A549 (cell line): ENCODE measurements around the gene P2RX4. TPM values are rescaled to one million over a fixed set of nuclear protein-coding genes. Genes with fewer than 3 reads are reported as not detected.

ENCODE experiments used
- ATAC-seq, 2 experiments: fragments of 200-7000 bp in 1 of 2; fragments of >200 bp in 1 of 2; cut with Nextera tagmentation in 1 of 2; cut with Tn5 transposase in 1 of 2; 3 replicates each; pipeline versions ENCODE4 v1.8.0 to v1.9.1; 2018 to 2020; ENCODE audit warnings: mild to moderate bottlenecking in 1 of 2, moderate library complexity in 1 of 2
- CTCF ChIA-PET: fragments of 300-600 bp; sonication (Branson Sonifier 250); formaldehyde crosslinking; extraction: SDS; loops from one replicate; lab custom pipeline; 2021; ENCODE audit warnings: antibody characterized with exemption, inconsistent platforms; lab: Yijun Ruan, JAX
- POLR2A ChIA-PET: fragments of 350-600 bp; formaldehyde crosslinking; extraction: SDS; loops from one replicate; lab custom pipeline; 2021; ENCODE audit warnings: antibody characterized with exemption, inconsistent platforms; lab: Yijun Ruan, JAX
- DNase-seq, 2 experiments: peaks; one replicate each; pipeline versions ENCODE4 v3.0.0 to v3.0.0-alpha.2; 2011 to 2016; ENCODE audit warnings: low read depth in 1 of 2, low spot score in 1 of 2
- FAIRE-seq: peaks from 2 replicates; lab custom pipeline; 2011; peaks lifted over from hg19 to GRCh38; lab: Jason Lieb, UNC
- H3K27ac ChIP-seq, 2 experiments: fragments of >200 bp; sonication (Bioruptor Twin); formaldehyde crosslinking; 3 replicates each; pipeline ENCODE4 v1.5.1; 2016 to 2017
- H3K4me1 ChIP-seq: fragments of >200 bp; sonication (Bioruptor Twin); formaldehyde crosslinking; 3 replicates; pipeline ENCODE4 v1.6.1; 2016
- H3K4me2 ChIP-seq: fragments of >200 bp; sonication (Bioruptor Twin); formaldehyde crosslinking; 3 replicates; pipeline ENCODE4 v1.6.1; 2016
- H3K4me3 ChIP-seq: fragments of >200 bp; sonication (Bioruptor Twin); formaldehyde crosslinking; 3 replicates; pipeline ENCODE4 v1.5.1; 2016
- H3K9me3 ChIP-seq: fragments of >200 bp; sonication (Bioruptor Twin); formaldehyde crosslinking; 3 replicates; pipeline ENCODE4 v1.6.1; 2016
- CBX2 ChIP-seq: fragments of 200-600 bp; sonication (generic); IDR thresholded peaks from 2 replicates; pipeline ENCODE4 v1.6.1; 2016; ENCODE audit warnings: low read depth, mild to moderate bottlenecking, borderline replicate concordance
- CBX8 ChIP-seq: fragments of 200-600 bp; sonication (generic); IDR thresholded peaks from 2 replicates; pipeline ENCODE4 v1.6.1; 2016
- CHD2 ChIP-seq: fragments of 150-350 bp; IDR thresholded peaks from 2 replicates; pipeline ENCODE4 v1.6.1; 2014; ENCODE audit warnings: low read length; ENCODE audit not compliant: partially characterized antibody
- FOSB ChIP-seq: fragments of 250-450 bp; sonication (Bioruptor Pico); IDR thresholded peaks from 2 replicates; pipeline ENCODE4 v1.5.0; 2020; ENCODE audit warnings: mild to moderate bottlenecking, moderate library complexity
- FOXS1 ChIP-seq: fragments of 250-450 bp; sonication (Bioruptor Pico); IDR thresholded peaks from 2 replicates; pipeline ENCODE4 v1.5.0; 2020; ENCODE audit warnings: mild to moderate bottlenecking, moderate library complexity
- GATA3 ChIP-seq: IDR thresholded peaks from 2 replicates; pipeline ENCODE4 v1.6.1; 2012; ENCODE audit warnings: borderline replicate concordance
- HES2 ChIP-seq: fragments of >200 bp; sonication (Bioruptor Twin); formaldehyde crosslinking; IDR thresholded peaks from 2 replicates; pipeline ENCODE4 v1.6.1; 2016
- HMGXB4 ChIP-seq: fragments of 250-450 bp; sonication (Bioruptor Pico); IDR thresholded peaks from 2 replicates; pipeline ENCODE4 v1.5.0; 2021; ENCODE audit warnings: mild to moderate bottlenecking, moderate library complexity, borderline replicate concordance
- HOXA7 ChIP-seq: fragments of 250-450 bp; sonication (Bioruptor Pico); IDR thresholded peaks from 2 replicates; pipeline ENCODE4 v1.5.0; 2020; ENCODE audit warnings: mild to moderate bottlenecking, moderate library complexity
- HOXB5 ChIP-seq: fragments of 250-450 bp; sonication (Bioruptor Pico); IDR thresholded peaks from 2 replicates; pipeline ENCODE4 v1.5.0; 2020; ENCODE audit warnings: mild to moderate bottlenecking, moderate library complexity
- JUN ChIP-seq, 2 experiments: fragments of >200 bp; sonication (Bioruptor Twin); formaldehyde crosslinking; IDR thresholded peaks; 2 replicates in 1 of 2; 3 replicates in 1 of 2; pipeline ENCODE4 v1.6.1; 2016 to 2017
- KDM5A ChIP-seq: fragments of 200-600 bp; sonication (generic); IDR thresholded peaks from 2 replicates; pipeline ENCODE4 v1.6.1; 2016; ENCODE audit warnings: antibody characterized with exemption, mild to moderate bottlenecking
- MAX ChIP-seq: IDR thresholded peaks from 2 replicates; pipeline ENCODE4 v1.6.1; 2012
- MAZ ChIP-seq: fragments of 150-350 bp; IDR thresholded peaks from 2 replicates; pipeline ENCODE4 v1.6.1; 2014; ENCODE audit warnings: antibody characterized with exemption, low read depth, low read length, borderline replicate concordance
- REST ChIP-seq: fragments of 200-600 bp; sonication (generic); IDR thresholded peaks from 2 replicates; pipeline ENCODE4 v1.6.1; 2016; ENCODE audit warnings: antibody characterized with exemption, mild to moderate bottlenecking, moderate library complexity
- RNF2 ChIP-seq: fragments of 200-600 bp; sonication (generic); IDR thresholded peaks from 2 replicates; pipeline ENCODE4 v1.6.1; 2016; ENCODE audit warnings: low read depth, mild to moderate bottlenecking, antibody characterized with exemption, moderate library complexity, borderline replicate concordance
- TFCP2L1 ChIP-seq: fragments of 250-450 bp; sonication (Bioruptor Pico); IDR thresholded peaks from 2 replicates; pipeline ENCODE4 v1.5.0; 2021; ENCODE audit warnings: mild to moderate bottlenecking
- USF2 ChIP-seq: fragments of 450-650 bp; IDR thresholded peaks from 2 replicates; pipeline ENCODE4 v1.6.1; 2014; ENCODE audit warnings: antibody characterized with exemption
- ZC3H11A ChIP-seq: fragments of 450-650 bp; IDR thresholded peaks from 2 replicates; pipeline ENCODE4 v1.6.1; 2014; ENCODE audit warnings: antibody characterized with exemption, mild to moderate bottlenecking
- ZNF302 ChIP-seq: fragments of 250-450 bp; sonication (Bioruptor Pico); IDR thresholded peaks from 2 replicates; pipeline ENCODE4 v1.9.0; 2021; ENCODE audit warnings: inconsistent platforms, mild to moderate bottlenecking, moderate library complexity
- ZSCAN20 ChIP-seq: fragments of 250-450 bp; sonication (Bioruptor Pico); IDR thresholded peaks from 2 replicates; pipeline ENCODE4 v1.8.0; 2022; ENCODE audit warnings: mild to moderate bottlenecking, moderate library complexity
- WGBS: methylation state at CpG from one replicate; pipeline ENCODE4 v1.1.6; 2017; ENCODE audit errors: missing lambda C conversion rate; 5-methylcytosine and 5-hydroxymethylcytosine counted together
- polyA plus RNA-seq, 4 experiments: library from polyadenylated mRNA; depleted of rRNA in 3 of 4; stranded (reverse); fragments of >200 nt; fragmentation: RNase III in 1 of 4; extraction: RNeasy Plus Mini Kit Qiagen cat#74134 plus additional on column Dnase treatment in 1 of 4; gene quantifications; 2 replicates in 3 of 4; 3 replicates in 1 of 4; pipeline ENCODE4 v1.2.3, GENCODE V29; 2011 to 2017

P2RX4 gene
- polyA plus RNA-seq, 2 of the 4 experiments (the other 2 are of a cell fraction), result 16.0 to 27.5 TPM

- H3K4me2 ChIP-seq, result no peak overlapping the region
- POLR2A ChIA-PET, result no interaction called here
- no peak for FAIRE-seq
Measured at GRCh38 chr12:121202407-121203355, 7.2 kb upstream of the P2RX4 start.

GRCh38 chr12:121203482-121203881 is 6.4 kb upstream of the P2RX4 start:
- no peak overlapping the region for H3K4me3 ChIP-seq
- H3K4me1 ChIP-seq, result no peaks in the 10 kb centered on the region
- WGBS, result 55% methylated on average over 11 of the region's 11 CpGs
- ChIA-PET CTCF (interaction anchor here (0.7 to 1.5 kb wide), 2 partner anchors 12 to 38 kb away, joined by 3 to 4 read pairs; no protein-coding TSS in a partner anchor), POLR2A (no interaction called here)
- H3K4me2 ChIP-seq, result no peak overlapping the region
- no peaks in the 10 kb centered on the region for H3K9me3 ChIP-seq
- FAIRE-seq, result no peak
- no peak for DNase-seq
- no peak; a peak in 1 of 6 replicates for ATAC-seq
- no peak overlapping the region for H3K27ac ChIP-seq
- TF ChIP-seq CBX2 (no peak), HOXB5 (CRISPR knock-in tag) (no peak), KDM5A (no peak), TFCP2L1 (CRISPR knock-in tag) (no peak), FOXS1 (CRISPR knock-in tag) (no peak), RNF2 (no peak), CBX8 (no peak), JUN (IDR thresholded peaks at IDR 0.05) (no peak), GATA3 (no peak), ZNF302 (CRISPR knock-in tag) (no peak), HMGXB4 (CRISPR knock-in tag) (no peak), HES2 (no peak), USF2 (no peak), CHD2 (no peak), MAZ (no peak), REST (no peak)

More at GRCh38 chr12:121202407-121203355, 7.2 kb upstream of the P2RX4 start:
- ATAC-seq (no peak), DNase-seq (no peak)
- WGBS, result 62% methylated on average over 14 of the region's 14 CpGs
- Histone ChIP-seq H3K4me3 (no peak overlapping the region), H3K9me3 (no peaks in the 10 kb centered on the region), H3K27ac (no peak overlapping the region), H3K4me1 (no peaks in the 10 kb centered on the region)
- CTCF ChIA-PET, result no interaction called here
- no peak for TF ChIP-seq RNF2
- no peak for TF ChIP-seq MAX
- no peak for TF ChIP-seq FOSB (CRISPR knock-in tag)
- no peak for TF ChIP-seq KDM5A
- no peak for TF ChIP-seq ZC3H11A
- TF ChIP-seq ZSCAN20 (CRISPR knock-in tag), result no peak
- no peak for TF ChIP-seq HOXA7 (CRISPR knock-in tag)
